Nephron (organoid): ENCODE measurements around the gene CHAC1.

Experiments
- H3K27ac Mint-ChIP-seq, 3 experiments: 2 replicates each; pipeline ENCODE4 v1.8.0; 2020; ENCODE audit warnings: mixed read lengths in 3 of 3, mild to moderate bottlenecking in 2 of 3, moderate library complexity in 1 of 3
- H3K27me3 Mint-ChIP-seq: 2 replicates; pipeline ENCODE4 v1.8.0; 2021; ENCODE audit warnings: low read depth, mild to moderate bottlenecking, moderate library complexity, mixed read lengths
- H3K36me3 Mint-ChIP-seq: 2 replicates; pipeline ENCODE4 v1.8.0; 2020; ENCODE audit warnings: low read depth, mixed read lengths
- H3K4me1 Mint-ChIP-seq: 2 replicates; pipeline ENCODE4 v1.8.0; 2020; ENCODE audit warnings: mixed read lengths
- H3K4me3 Mint-ChIP-seq, 3 experiments: 2 replicates each; pipeline ENCODE4 v1.8.0; 2020; ENCODE audit warnings: mild to moderate bottlenecking in 3 of 3, mixed read lengths in 3 of 3, moderate library complexity in 2 of 3
- H3K9me3 Mint-ChIP-seq: 2 replicates; pipeline ENCODE4 v1.8.0; 2020; ENCODE audit warnings: mixed read lengths
- TF ChIP-seq, protein P1 (sequence below), 3 experiments: fragments of 200-600 bp; sonication (generic); IDR thresholded peaks; one replicate each; pipeline ENCODE4 v1.5.0; 2021; ENCODE audit warnings: antibody characterized with exemption in 3 of 3; ENCODE audit not compliant: unreplicated experiment in 3 of 3

Gene CHAC1

GRCh38 chr15:40985541-40986330, 32.5 kb downstream of the CHAC1 start:
- H3K36me3 Mint-ChIP-seq: peaks cover 78% of the 10 kb centered on the region
- TF ChIP-seq, protein P1, sequence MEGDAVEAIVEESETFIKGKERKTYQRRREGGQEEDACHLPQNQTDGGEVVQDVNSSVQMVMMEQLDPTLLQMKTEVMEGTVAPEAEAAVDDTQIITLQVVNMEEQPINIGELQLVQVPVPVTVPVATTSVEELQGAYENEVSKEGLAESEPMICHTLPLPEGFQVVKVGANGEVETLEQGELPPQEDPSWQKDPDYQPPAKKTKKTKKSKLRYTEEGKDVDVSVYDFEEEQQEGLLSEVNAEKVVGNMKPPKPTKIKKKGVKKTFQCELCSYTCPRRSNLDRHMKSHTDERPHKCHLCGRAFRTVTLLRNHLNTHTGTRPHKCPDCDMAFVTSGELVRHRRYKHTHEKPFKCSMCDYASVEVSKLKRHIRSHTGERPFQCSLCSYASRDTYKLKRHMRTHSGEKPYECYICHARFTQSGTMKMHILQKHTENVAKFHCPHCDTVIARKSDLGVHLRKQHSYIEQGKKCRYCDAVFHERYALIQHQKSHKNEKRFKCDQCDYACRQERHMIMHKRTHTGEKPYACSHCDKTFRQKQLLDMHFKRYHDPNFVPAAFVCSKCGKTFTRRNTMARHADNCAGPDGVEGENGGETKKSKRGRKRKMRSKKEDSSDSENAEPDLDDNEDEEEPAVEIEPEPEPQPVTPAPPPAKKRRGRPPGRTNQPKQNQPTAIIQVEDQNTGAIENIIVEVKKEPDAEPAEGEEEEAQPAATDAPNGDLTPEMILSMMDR (IDR thresholded peaks at IDR 0.05; ENCODE audit: unreplicated experiment in 3 of 3): no peak
- H3K9me3 Mint-ChIP-seq: no peaks in the 10 kb centered on the region
- no peaks in the 10 kb centered on the region for H3K27me3 Mint-ChIP-seq
- no peak overlapping the region for H3K4me3 Mint-ChIP-seq
- no peak overlapping the region for H3K27ac Mint-ChIP-seq
- H3K4me1 Mint-ChIP-seq: peaks cover 21% of the 10 kb centered on the region

DNA sequence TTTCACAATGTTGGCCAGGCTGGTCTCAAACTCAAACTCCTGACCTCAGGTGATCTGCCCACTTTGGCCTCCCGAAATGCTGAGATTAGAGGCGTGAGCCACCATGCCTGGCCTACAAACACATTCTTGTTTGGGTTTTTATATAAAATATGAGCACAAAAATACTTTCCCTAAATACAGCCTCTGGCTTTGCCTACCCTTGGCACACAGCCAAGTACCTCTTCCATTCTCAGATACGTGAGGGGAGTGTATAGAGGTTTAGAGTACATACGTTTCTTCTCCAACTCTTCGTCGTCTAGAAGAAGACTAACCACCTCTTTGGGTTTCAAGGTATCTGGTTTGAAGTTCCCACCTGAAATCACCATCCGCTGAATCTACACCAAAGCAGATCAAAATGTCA, 33.5 kb downstream of the CHAC1 start:
- Mint-ChIP-seq H3K4me3 (no peak overlapping the region), H3K36me3 (peaks cover 76% of the 10 kb centered on the region), H3K4me1 (peaks cover 28% of the 10 kb centered on the region), H3K27me3 (no peaks in the 10 kb centered on the region), H3K9me3 (no peaks in the 10 kb centered on the region), H3K27ac (no peak overlapping the region)
- TF ChIP-seq, protein P1 (IDR thresholded peaks at IDR 0.05; ENCODE audit: unreplicated experiment in 3 of 3): no peak

DNA sequence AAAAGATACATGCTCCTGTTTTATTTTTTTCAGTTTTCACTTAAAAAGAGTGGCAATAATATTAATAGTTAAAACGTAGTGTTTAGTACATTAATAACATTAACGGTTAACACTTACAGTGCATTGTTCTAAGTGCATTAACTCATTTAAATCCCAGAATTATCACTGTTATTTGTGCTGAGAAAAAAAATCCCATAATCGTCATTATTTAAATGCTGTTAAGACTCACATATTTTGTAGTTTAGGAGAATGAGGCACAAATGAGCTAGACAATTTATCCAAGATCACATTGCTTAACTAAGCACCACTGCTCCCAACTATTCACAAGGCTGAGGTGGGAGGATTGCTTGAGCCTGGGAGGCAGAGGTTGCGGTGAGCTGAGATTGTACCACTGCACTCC, 34.9 kb downstream of the CHAC1 start:
- peaks cover 38% of the 10 kb centered on the region for H3K4me1 Mint-ChIP-seq
- no peaks in the 10 kb centered on the region for H3K27me3 Mint-ChIP-seq
- H3K36me3 Mint-ChIP-seq: peaks cover 73% of the 10 kb centered on the region
- H3K4me3 Mint-ChIP-seq: no peak overlapping the region
- TF ChIP-seq, protein P1 (IDR thresholded peaks at IDR 0.05; ENCODE audit: unreplicated experiment in 3 of 3): no peak
- H3K9me3 Mint-ChIP-seq: no peaks in the 10 kb centered on the region
- H3K27ac Mint-ChIP-seq: no peak overlapping the region

- TF ChIP-seq, protein P1 (IDR thresholded peaks at IDR 0.05; ENCODE audit: unreplicated experiment in 3 of 3): no peak
- Mint-ChIP-seq H3K9me3 (no peaks in the 10 kb centered on the region), H3K4me1 (peaks cover 44% of the 10 kb centered on the region)
Observed at GRCh38 chr15:40990080-40990479, 36.8 kb downstream of the CHAC1 start.

GRCh38 chr15:40990789-40991188, 37.5 kb downstream of the CHAC1 start:
- Mint-ChIP-seq H3K4me1 (peaks cover 39% of the 10 kb centered on the region), H3K27me3 (no peaks in the 10 kb centered on the region), H3K27ac (peak overlapping the region; percentile 36 to 69 (median 58)), H3K36me3 (peaks cover 67% of the 10 kb centered on the region), H3K9me3 (no peaks in the 10 kb centered on the region), H3K4me3 (no peak overlapping the region)
- TF ChIP-seq, protein P1 (IDR thresholded peaks at IDR 0.05; ENCODE audit: unreplicated experiment in 3 of 3): no peak

More at GRCh38 chr15:40990080-40990479, 36.8 kb downstream of the CHAC1 start:
- no peak overlapping the region for H3K4me3 Mint-ChIP-seq
- H3K27me3 Mint-ChIP-seq: no peaks in the 10 kb centered on the region
- peaks cover 65% of the 10 kb centered on the region for H3K36me3 Mint-ChIP-seq
- peak overlapping the region in 1 of 3 experiments; percentile 36 for H3K27ac Mint-ChIP-seq

DNA sequence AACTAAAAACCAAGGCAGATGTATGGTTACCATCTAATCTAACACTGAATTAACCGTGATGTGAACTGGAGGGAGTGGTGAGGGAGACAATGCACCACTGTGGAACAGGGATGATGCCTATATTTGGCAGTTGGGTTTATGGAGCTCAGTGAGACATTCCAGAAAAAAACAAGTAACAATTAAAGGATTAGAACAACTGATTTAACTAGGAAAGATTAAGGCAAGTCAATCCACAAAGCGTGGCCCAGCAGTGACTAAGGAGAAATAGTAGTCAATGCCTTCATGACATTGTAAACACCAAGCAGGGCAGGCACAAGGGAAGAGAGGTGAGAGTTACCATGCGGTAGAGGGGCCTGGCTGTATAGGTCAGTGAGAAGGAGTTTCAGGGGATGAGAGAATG, 38.1 kb downstream of the CHAC1 start:
- H3K4me1 Mint-ChIP-seq: peaks cover 36% of the 10 kb centered on the region
- no peaks in the 10 kb centered on the region for H3K27me3 Mint-ChIP-seq
- H3K9me3 Mint-ChIP-seq: no peaks in the 10 kb centered on the region
- no peak overlapping the region for H3K4me3 Mint-ChIP-seq
- TF ChIP-seq, protein P1 (IDR thresholded peaks at IDR 0.05; ENCODE audit: unreplicated experiment in 3 of 3): no peak
- H3K36me3 Mint-ChIP-seq: peaks cover 68% of the 10 kb centered on the region
- peak overlapping the region; percentile 36 to 69 (median 58) for H3K27ac Mint-ChIP-seq
